GM12872 (cell line): ENCODE data around the gene CXCR4.

Source experiments
- TF ChIP-seq, protein P1 (sequence below): IDR thresholded peaks from 3 replicates; pipeline ENCODE4 v1.5.1; 2011; ENCODE audit warnings: low read depth, mild to moderate bottlenecking, low read length, moderate library complexity; ENCODE audit not compliant: insufficient read depth

Gene CXCR4

DNA sequence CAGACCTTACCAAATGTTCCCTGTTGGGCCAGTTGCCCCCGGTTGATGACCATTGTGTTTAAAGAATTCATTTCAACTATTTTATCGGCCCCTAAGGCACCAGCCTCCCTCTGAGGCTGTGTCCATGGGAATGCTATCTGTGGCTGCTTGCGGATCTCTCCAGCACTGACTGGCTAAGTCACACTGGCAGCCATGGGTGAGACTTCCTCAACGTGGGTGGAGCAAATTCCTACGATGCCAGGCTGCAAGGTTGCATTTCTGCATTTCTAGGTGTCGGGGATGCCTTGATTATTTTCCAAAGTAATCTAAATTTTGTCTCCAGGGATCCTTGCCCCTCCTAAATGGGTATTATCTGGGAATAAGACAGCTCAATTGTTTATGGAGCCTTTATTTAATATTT is 6.2 kb downstream of the CXCR4 start:
- TF ChIP-seq, protein P1, sequence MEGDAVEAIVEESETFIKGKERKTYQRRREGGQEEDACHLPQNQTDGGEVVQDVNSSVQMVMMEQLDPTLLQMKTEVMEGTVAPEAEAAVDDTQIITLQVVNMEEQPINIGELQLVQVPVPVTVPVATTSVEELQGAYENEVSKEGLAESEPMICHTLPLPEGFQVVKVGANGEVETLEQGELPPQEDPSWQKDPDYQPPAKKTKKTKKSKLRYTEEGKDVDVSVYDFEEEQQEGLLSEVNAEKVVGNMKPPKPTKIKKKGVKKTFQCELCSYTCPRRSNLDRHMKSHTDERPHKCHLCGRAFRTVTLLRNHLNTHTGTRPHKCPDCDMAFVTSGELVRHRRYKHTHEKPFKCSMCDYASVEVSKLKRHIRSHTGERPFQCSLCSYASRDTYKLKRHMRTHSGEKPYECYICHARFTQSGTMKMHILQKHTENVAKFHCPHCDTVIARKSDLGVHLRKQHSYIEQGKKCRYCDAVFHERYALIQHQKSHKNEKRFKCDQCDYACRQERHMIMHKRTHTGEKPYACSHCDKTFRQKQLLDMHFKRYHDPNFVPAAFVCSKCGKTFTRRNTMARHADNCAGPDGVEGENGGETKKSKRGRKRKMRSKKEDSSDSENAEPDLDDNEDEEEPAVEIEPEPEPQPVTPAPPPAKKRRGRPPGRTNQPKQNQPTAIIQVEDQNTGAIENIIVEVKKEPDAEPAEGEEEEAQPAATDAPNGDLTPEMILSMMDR = no peak

DNA sequence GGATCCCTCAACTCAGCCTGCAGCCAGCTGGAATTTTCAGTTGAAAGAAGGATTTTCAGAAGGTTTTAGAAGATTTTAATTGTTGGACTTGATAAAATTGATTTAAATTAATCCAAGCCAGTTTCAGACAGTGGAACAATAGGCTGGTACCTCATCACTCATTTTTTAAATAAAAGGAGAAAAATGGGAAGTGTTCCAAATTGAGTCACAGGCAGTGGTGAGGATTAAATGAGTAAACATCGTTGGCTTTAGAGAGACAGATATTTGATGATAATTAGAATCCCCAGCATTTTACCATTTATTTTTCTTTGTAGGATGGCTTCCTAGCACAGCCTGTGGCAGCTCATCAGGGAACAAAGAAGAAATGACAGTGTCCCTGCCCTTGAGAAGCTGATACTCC is 7.4 kb downstream of the CXCR4 start:
- TF ChIP-seq, protein P1 = no peak

DNA sequence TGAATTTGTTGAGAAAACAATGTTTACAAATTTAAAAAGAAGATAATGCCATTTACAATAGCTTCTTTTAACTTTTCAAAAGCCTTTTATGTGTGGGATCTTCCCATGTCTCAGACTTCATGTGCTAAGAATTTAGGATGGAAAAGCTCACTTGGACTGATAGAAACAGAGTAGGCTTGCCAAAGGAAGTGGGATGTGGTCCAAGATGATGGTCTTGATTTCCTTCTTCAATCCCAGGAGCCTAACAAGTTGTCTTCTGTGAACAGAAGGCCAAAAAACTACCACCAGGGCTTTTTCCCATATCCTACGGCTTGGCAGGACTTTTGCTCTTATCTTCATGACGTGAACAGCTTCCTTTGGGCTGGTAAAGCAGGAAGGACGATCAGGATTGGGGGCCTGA is 9.5 kb downstream of the CXCR4 start:
- TF ChIP-seq, protein P1 = no peak

DNA sequence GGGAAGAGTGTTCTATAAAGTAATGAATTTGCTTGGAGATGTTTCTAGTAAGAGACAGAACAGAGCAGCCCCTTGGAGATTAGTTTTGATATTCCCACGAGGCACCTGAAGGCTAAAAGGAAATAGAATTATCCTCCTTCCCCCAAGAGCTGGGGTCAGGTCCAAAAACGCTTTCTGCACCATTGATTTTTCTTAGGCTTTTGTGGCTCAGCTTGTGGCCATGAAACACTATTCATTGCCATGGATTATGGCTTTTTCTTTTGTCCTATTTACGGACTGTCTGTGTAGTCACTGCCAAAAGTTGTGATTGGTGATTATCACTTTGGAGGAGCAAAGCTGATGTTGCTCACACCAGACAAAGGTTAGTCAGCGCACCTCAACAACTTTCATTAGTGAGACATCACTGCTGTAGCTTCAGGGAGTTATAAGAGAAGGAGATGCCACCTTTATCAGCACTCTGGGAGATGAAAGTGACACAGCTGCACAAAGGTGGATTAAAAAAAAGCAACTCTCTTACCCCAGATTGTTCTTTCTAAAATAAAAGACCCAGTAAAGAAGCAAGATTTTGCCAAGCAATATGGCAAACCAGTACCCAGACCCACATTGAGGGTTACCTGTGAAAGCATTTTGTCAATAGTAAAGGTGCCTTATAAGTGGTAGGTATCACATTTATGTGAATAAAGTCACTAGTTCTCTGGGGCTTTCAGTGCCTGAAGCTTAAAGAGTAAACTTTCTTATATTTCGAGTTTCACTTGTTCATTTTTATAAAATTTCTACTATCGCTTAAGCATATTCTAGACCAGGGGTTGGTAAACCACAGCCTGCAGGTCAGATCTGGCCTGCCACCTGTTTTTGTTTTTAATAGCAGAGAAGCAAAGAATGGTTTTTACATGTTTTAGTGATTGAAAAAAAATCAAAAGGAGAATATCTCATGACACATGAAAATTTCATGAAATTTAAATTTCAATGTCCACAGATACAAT is 10.6 kb downstream of the CXCR4 start:
- TF ChIP-seq, protein P1 = no peak

DNA sequence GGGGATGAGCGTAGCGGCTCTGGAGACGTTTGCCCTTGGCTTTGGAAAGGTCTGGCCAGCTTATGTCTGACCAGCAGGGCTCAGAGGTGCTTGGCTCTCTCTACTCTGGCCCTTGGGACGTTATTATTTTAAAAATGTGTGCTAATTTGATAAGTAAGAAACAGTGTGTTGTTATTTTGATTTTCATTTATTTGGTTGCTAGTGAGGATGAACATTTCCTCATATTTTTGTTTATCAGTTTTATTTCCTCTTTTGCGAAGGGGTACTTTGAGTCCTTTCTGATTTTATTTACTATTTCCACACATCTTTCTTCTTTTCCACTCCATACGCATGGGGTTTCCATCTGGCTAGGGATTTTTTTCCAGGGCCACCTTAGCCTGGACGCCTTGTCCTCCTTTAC is 11.4 kb downstream of the CXCR4 start:
- TF ChIP-seq, protein P1 = no peak

DNA sequence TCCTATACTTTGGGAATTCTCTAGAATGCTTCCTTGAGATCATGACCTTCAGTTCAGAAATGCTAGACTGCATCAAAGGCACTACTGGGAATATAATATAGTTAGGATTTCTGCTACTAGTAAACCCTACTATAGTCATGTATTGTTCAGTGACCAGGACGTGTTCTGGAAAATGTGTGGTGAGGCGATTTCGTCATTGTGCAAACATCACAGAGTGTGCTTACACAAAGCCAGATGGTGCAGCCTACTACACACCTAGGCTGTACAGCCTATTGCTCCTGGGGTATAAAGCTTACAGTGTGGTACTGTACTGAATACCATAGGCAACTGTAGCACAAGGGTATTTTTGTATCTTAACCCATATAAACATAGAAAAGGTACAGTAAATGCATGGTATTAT is 13.0 kb downstream of the CXCR4 start:
- TF ChIP-seq, protein P1 = no peak

DNA sequence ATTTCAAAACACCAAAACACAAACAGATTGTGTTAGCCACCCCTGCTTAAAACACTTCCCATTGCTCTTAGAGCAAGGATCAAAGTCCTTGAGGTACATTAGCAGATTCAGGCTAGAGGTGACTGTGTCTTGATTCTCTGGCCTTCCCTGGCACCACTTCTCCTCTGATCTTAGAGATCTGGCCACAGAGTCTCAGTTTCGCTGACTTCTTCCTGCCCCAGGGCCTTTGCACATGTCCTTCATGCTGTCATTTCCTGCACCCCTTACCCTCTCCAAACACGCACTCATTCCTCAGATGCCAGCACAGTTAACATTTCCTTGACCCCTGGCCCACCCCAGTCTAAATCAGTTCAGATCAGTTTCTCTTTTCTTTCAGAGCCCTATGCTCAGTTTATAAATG is 16.9 kb downstream of the CXCR4 start:
- TF ChIP-seq, protein P1 = no peak
